GM12801 (cell line): ENCODE results near the gene ALK.

ENCODE experiments used
- CTCF ChIP-seq: IDR thresholded peaks from one replicate; pipeline ENCODE4 v1.5.1; 2011; ENCODE audit warnings: control low read depth; ENCODE audit not compliant: insufficient read length; ENCODE audit errors: extremely low read depth

The ALK gene

GRCh38 chr2:29314816-29315571 lies 606.4 kb downstream of the ALK start:
- TF ChIP-seq CTCF, result no peak

- TF ChIP-seq CTCF, result no peak
These were observed 609.9 kb downstream of the ALK start for GRCh38 chr2:29311458-29311857.

GRCh38 chr2:29310650-29311348 lies 610.6 kb downstream of the ALK start:
- no peak for TF ChIP-seq CTCF

GRCh38 chr2:29309090-29310029 lies 612.0 kb downstream of the ALK start:
- TF ChIP-seq CTCF, result no peak

- TF ChIP-seq CTCF, result no peak
These were observed 613.0 kb downstream of the ALK start for GRCh38 chr2:29308366-29308765.

- TF ChIP-seq CTCF, result no peak
These were observed 613.9 kb downstream of the ALK start for GRCh38 chr2:29307519-29307918.

- TF ChIP-seq CTCF, result no peak
These were observed 615.6 kb downstream of the ALK start for GRCh38 chr2:29305762-29306161.
